OCI-LY7 (cell line): ENCODE measurements around the gene AOAH. TPM values are rescaled to one million over a fixed set of nuclear protein-coding genes. Genes with fewer than 3 reads are reported as not detected.

ENCODE experiments used
- BruUV-seq: library from RNA; stranded (reverse); fragments of 400-500 nt; replicated peaks from 2 replicates; lab custom pipeline; 2021; lab: Mats Ljungman, UMichigan
- CTCF ChIA-PET: fragments of 300-600 bp; sonication (Branson Sonifier 250); formaldehyde crosslinking; loops from one replicate; lab custom pipeline; 2022; ENCODE audit warnings: antibody characterized with exemption; ENCODE audit not compliant: unreplicated experiment; lab: Charles Lee
- POLR2A ChIA-PET: fragments of 300-600 bp; sonication (Branson Sonifier 250); formaldehyde crosslinking; loops from one replicate; lab custom pipeline; 2022; ENCODE audit warnings: antibody characterized with exemption; lab: Charles Lee
- DNase-seq: peaks from one replicate; pipeline ENCODE4 v3.0.0-alpha.2; 2015; ENCODE audit warnings: low spot score
- H2AFZ ChIP-seq: fragments of 200-600 bp; sonication (generic), shearing (Covaris generic); 2 replicates; pipeline ENCODE4 v1.6.1; 2014; ENCODE audit warnings: mild to moderate bottlenecking, antibody characterized with exemption, low read length, moderate library complexity
- H3K27ac ChIP-seq: fragments of 200-600 bp; sonication (generic); 2 replicates; pipeline ENCODE4 v1.5.1; 2014; ENCODE audit warnings: mixed run types, low read depth, mild to moderate bottlenecking, moderate library complexity, low read length, inconsistent platforms; ENCODE audit not compliant: poor library complexity, severe bottlenecking
- H3K36me3 ChIP-seq: fragments of 200-600 bp; sonication (generic); 2 replicates; pipeline ENCODE4 v1.6.1; 2014; ENCODE audit warnings: mild to moderate bottlenecking, antibody characterized with exemption, low read length, moderate library complexity, mixed read lengths; ENCODE audit not compliant: insufficient read depth
- H3K4me1 ChIP-seq: fragments of 200-600 bp; sonication (generic); 2 replicates; pipeline ENCODE4 v1.5.1; 2014; ENCODE audit warnings: mild to moderate bottlenecking, low read length; ENCODE audit not compliant: insufficient read depth, poor library complexity, severe bottlenecking
- H3K4me2 ChIP-seq: fragments of 200-600 bp; sonication (generic); 2 replicates; pipeline ENCODE4 v1.6.1; 2014; ENCODE audit warnings: mild to moderate bottlenecking, low read length
- H3K4me3 ChIP-seq: fragments of 200-600 bp; sonication (generic); 2 replicates; pipeline ENCODE4 v1.5.1; 2014; ENCODE audit warnings: mild to moderate bottlenecking, low read depth, low read length; ENCODE audit not compliant: poor library complexity, severe bottlenecking
- H3K79me2 ChIP-seq: fragments of 200-600 bp; sonication (generic); 2 replicates; pipeline ENCODE4 v1.6.1; 2016; ENCODE audit warnings: low read depth, mild to moderate bottlenecking, low read length, moderate library complexity, mixed read lengths; ENCODE audit not compliant: insufficient read depth
- H3K9me2 ChIP-seq: fragments of 200-600 bp; sonication (generic); 2 replicates; pipeline ENCODE4 v1.6.1; 2016; ENCODE audit warnings: mild to moderate bottlenecking, low read length, mixed read lengths; ENCODE audit not compliant: insufficient read depth
- H3K9me3 ChIP-seq: fragments of 200-600 bp; sonication (generic); 2 replicates; pipeline ENCODE4 v1.6.1; 2014; ENCODE audit warnings: mild to moderate bottlenecking, mixed run types, low read length, mixed read lengths
- H4K20me1 ChIP-seq: fragments of 200-600 bp; sonication (generic); 2 replicates; pipeline ENCODE4 v1.6.1; 2014; ENCODE audit warnings: mild to moderate bottlenecking, antibody characterized with exemption, low read length, moderate library complexity, mixed read lengths; ENCODE audit not compliant: insufficient read depth
- CTCF ChIP-seq: fragments of 200-600 bp; sonication (generic); conservative IDR thresholded peaks from 2 replicates; pipeline ENCODE4 v1.5.1; 2014; ENCODE audit warnings: mild to moderate bottlenecking, antibody characterized with exemption, low read length, moderate library complexity, mixed read lengths
- EZH2phosphoT487 ChIP-seq: fragments of 200-600 bp; sonication (generic); IDR thresholded peaks from 2 replicates; pipeline ENCODE4 v1.6.1; 2018; ENCODE audit warnings: low read depth, borderline replicate concordance, mild to moderate bottlenecking, mixed run types, antibody characterized with exemption, low read length, moderate library complexity, mixed read lengths
- intact Hi-C: fragments of 100-400 bp; cut with micrococcal nuclease; formaldehyde crosslinking; loops from one replicate; pipeline ENCODE4 v1.10.0; 2022; ENCODE audit not compliant: unreplicated experiment
- total RNA-seq, 2 experiments: library from RNA; depleted of rRNA in 1 of 2; stranded (reverse); fragments of >200 nt in 1 of 2; shearing (Covaris generic) in 1 of 2; gene quantifications; 2 replicates each; pipeline ENCODE4 v1.2.3, GENCODE V29; 2014 to 2022

AOAH gene
- total RNA-seq, 2 experiments from 2014 or later = 0.13 to 0.61 TPM

GRCh38 chr7:36671432-36671829, 52.9 kb downstream of the AOAH start:
- CTCF ChIA-PET = no interaction called here
- POLR2A ChIA-PET = interaction anchor here (0.9 kb wide), 1 partner anchor 13 kb away, joined by 3 read pairs; no protein-coding TSS in a partner anchor
- intact Hi-C loops = loop anchor here (5.0 kb wide), 2 partner anchors 184 to 511 kb away; no protein-coding TSS in a partner anchor

GRCh38 chr7:36670585-36671431, 53.5 kb downstream of the AOAH start:
- Histone ChIP-seq H3K4me1 (no peaks in the 10 kb centered on the region), H3K27ac (no peak overlapping the region), H3K9me3 (no peaks in the 10 kb centered on the region), H3K4me2 (no peak overlapping the region), H3K9me2 (no peaks in the 10 kb centered on the region), H3K4me3 (no peak overlapping the region), H2AFZ (no peak overlapping the region), H4K20me1 (no peaks in the 10 kb centered on the region), H3K36me3 (no peaks in the 10 kb centered on the region), H3K79me2 (no peaks in the 10 kb centered on the region)
- DNase-seq = peak; percentile 58
- intact Hi-C loops = loop anchor here (5.0 kb wide), 2 partner anchors 184 to 511 kb away; no protein-coding TSS in a partner anchor
- ChIA-PET POLR2A (interaction anchor here (0.9 to 1.4 kb wide), 2 partner anchors 8 to 13 kb away, joined by 3 to 6 read pairs; no protein-coding TSS in a partner anchor), CTCF (no interaction called here)
- no TSS peak for BruUV-seq
- TF ChIP-seq CTCF (peak; percentile 88), EZH2phosphoT487 (no peak)

More at GRCh38 chr7:36671432-36671829, 52.9 kb downstream of the AOAH start:
- no peaks in the 10 kb centered on the region for H3K9me3 ChIP-seq
- BruUV-seq = no TSS peak
- no peaks in the 10 kb centered on the region for H3K9me2 ChIP-seq
- no peak overlapping the region for H3K27ac ChIP-seq
- no peak overlapping the region for H3K4me2 ChIP-seq
- no peak overlapping the region for H3K4me3 ChIP-seq
- H2AFZ ChIP-seq = no peak overlapping the region
- H3K79me2 ChIP-seq = no peaks in the 10 kb centered on the region
- no peak for DNase-seq
- no peaks in the 10 kb centered on the region for H4K20me1 ChIP-seq
- no peaks in the 10 kb centered on the region for H3K36me3 ChIP-seq
- H3K4me1 ChIP-seq = no peaks in the 10 kb centered on the region
- TF ChIP-seq EZH2phosphoT487 (no peak), CTCF (no peak)

DNA sequence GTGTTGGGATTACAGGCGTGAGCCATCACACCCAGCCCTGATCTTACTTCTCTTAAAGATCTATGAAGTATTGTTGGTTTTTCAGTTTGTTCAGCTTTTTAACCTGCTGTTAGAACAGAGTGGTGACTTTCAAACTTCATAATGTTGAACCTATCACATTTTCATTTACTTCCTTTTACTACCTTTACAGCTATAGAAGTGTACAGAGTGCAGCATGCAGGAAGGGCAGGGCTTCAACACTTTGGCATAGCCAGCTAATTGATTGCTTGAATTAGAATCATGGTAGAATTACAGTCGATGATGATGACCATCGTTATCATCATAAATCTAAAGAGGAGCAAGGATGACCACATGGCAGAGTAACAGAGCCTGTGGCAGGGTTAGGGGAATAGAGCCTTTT, 55.5 kb downstream of the AOAH start:
- TF ChIP-seq EZH2phosphoT487 (no peak), CTCF (no peak)
- no TSS peak for BruUV-seq
- no peak for DNase-seq
- Histone ChIP-seq H3K4me1 (no peaks in the 10 kb centered on the region), H4K20me1 (no peaks in the 10 kb centered on the region), H2AFZ (no peak overlapping the region), H3K9me2 (no peaks in the 10 kb centered on the region), H3K4me2 (no peak overlapping the region), H3K36me3 (no peaks in the 10 kb centered on the region), H3K4me3 (no peak overlapping the region), H3K79me2 (no peaks in the 10 kb centered on the region), H3K27ac (no peak overlapping the region), H3K9me3 (no peaks in the 10 kb centered on the region)
- CTCF ChIA-PET = no interaction called here
- intact Hi-C loops = no loop called here
- POLR2A ChIA-PET = no interaction called here
